Lower leg skin (tissue), 4 donors: Measurements from ENCODE around the gene TMEM44. TPM values are rescaled to one million over a fixed set of nuclear protein-coding genes. Genes with fewer than 3 reads are reported as not detected.

Source experiments
- DNase-seq, 2 donors: peaks; one replicate each; pipeline ENCODE4 v3.0.0-alpha.2; 2019; ENCODE audit warnings: low spot score in 2 of 2
- H3K4me3 ChIP-seq: fragments of 200-600 bp; sonication (generic); 2 replicates; pipeline ENCODE4 v1.5.1; 2017; ENCODE audit warnings: mild to moderate bottlenecking, low read depth; ENCODE audit not compliant: poor library complexity, severe bottlenecking
- POLR2A ChIP-seq, 2 donors: fragments of 450-650 bp; IDR thresholded peaks; one replicate each; pipeline ENCODE4 v1.6.1; 2016 to 2017; ENCODE audit warnings: antibody characterized with exemption in 2 of 2, mild to moderate bottlenecking in 1 of 2, moderate library complexity in 1 of 2
- WGBS, 2 donors: methylation state at CpG; one replicate each; pipeline ENCODE4 v1.1.5; 2018; 5-methylcytosine and 5-hydroxymethylcytosine counted together
- intact Hi-C: fragments of 100-400 bp; cut with DNase I; formaldehyde crosslinking; loops from one replicate; pipeline ENCODE4 v1.15.0; 2023; ENCODE audit warnings: low total_unique reads
- total RNA-seq, 4 donors: library from RNA; depleted of rRNA; stranded (reverse); fragments of >200 nt; gene quantifications; one replicate each; pipeline ENCODE4 v1.1.0, GENCODE V29; 2016
- TF ChIP-seq, protein P1 (sequence below), 3 donors: fragments of 450-650 bp; IDR thresholded peaks; one replicate each; pipeline ENCODE4 v1.5.1; 2016; ENCODE audit warnings: antibody characterized with exemption in 3 of 3, mild to moderate bottlenecking in 3 of 3, moderate library complexity in 2 of 3

Gene TMEM44
- total RNA-seq, 4 donors from 2014 or later = 1.2 to 8.5 (median 4.6) TPM

DNA sequence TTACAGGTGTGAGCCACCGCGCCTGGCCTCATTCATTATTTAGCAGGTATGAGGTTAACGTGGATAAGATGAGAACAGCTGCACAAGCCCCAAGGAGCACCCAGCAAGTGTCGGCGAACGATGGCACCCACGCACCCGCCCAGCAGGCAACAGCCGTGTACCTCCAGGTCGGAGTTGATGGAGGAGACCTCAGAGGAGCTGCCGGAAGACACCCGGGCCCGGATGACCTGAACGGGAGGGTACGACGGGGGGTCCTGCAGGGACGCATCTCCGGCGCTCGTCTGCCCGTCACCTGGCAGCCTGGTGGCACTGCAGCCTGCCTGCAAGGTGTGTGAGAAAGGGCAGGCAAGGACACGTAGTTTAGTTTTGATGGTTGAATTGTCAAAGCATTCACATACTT, 29.1 kb downstream of the TMEM44 start:
- intact Hi-C loops = no loop called here
- TF ChIP-seq POLR2A (IDR thresholded peaks at IDR 0.05) = no peak
- TF ChIP-seq, protein P1, sequence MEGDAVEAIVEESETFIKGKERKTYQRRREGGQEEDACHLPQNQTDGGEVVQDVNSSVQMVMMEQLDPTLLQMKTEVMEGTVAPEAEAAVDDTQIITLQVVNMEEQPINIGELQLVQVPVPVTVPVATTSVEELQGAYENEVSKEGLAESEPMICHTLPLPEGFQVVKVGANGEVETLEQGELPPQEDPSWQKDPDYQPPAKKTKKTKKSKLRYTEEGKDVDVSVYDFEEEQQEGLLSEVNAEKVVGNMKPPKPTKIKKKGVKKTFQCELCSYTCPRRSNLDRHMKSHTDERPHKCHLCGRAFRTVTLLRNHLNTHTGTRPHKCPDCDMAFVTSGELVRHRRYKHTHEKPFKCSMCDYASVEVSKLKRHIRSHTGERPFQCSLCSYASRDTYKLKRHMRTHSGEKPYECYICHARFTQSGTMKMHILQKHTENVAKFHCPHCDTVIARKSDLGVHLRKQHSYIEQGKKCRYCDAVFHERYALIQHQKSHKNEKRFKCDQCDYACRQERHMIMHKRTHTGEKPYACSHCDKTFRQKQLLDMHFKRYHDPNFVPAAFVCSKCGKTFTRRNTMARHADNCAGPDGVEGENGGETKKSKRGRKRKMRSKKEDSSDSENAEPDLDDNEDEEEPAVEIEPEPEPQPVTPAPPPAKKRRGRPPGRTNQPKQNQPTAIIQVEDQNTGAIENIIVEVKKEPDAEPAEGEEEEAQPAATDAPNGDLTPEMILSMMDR (IDR thresholded peaks at IDR 0.05) = no peak
- no peak overlapping the region for H3K4me3 ChIP-seq
- no peak for DNase-seq
- 81 to 89% methylated on average over 22 of the region's 22 CpGs for WGBS, 2 donors

DNA sequence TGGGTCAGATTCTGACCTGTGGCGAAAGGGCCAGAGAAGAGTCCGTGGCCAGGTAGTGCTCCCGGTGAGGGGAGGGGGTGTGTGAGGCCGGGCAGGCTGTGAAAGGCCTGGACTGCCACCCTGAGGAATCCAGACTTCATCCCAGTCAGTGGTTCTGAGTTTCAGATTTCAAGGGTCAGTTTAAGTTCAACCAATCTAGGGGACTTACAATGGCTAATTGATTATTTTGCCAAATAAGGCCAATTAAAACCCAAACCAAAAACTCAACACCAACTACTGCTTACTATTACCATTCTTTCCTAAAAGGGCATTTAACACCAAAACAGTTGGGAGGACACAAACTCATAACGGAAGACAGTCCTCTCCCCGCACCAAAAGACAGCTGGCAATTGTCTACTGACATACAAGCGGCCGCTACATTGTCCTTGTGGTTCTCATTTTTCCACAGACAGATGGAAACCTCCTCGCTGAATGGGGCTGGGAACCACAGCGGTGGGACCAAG, 30.5 kb downstream of the TMEM44 start:
- no peak for DNase-seq
- H3K4me3 ChIP-seq = no peak overlapping the region
- intact Hi-C loops = no loop called here
- no peak for TF ChIP-seq POLR2A (IDR thresholded peaks at IDR 0.05)
- TF ChIP-seq, protein P1 (IDR thresholded peaks at IDR 0.05) = no peak
- WGBS, 2 donors = 85 to 88% methylated on average over 10 of the region's 10 CpGs

- DNase-seq = no peak
- no peak for TF ChIP-seq POLR2A (IDR thresholded peaks at IDR 0.05)
- TF ChIP-seq, protein P1 (IDR thresholded peaks at IDR 0.05) = no peak
- intact Hi-C loops = no loop called here
- H3K4me3 ChIP-seq = no peak overlapping the region
- 83% methylated on average over 25 of the region's 25 CpGs for WGBS, 2 donors
These were observed 34.3 kb downstream of the TMEM44 start for GRCh38 chr3:194598771-194599557.

GRCh38 chr3:194596906-194597305, 36.3 kb downstream of the TMEM44 start:
- no peak for DNase-seq
- intact Hi-C loops = no loop called here
- no peak overlapping the region for H3K4me3 ChIP-seq
- WGBS, 2 donors = 47 to 60% methylated on average over 5 of the region's 5 CpGs
- TF ChIP-seq POLR2A (IDR thresholded peaks at IDR 0.05) = no peak
- TF ChIP-seq, protein P1 (IDR thresholded peaks at IDR 0.05) = no peak

DNA sequence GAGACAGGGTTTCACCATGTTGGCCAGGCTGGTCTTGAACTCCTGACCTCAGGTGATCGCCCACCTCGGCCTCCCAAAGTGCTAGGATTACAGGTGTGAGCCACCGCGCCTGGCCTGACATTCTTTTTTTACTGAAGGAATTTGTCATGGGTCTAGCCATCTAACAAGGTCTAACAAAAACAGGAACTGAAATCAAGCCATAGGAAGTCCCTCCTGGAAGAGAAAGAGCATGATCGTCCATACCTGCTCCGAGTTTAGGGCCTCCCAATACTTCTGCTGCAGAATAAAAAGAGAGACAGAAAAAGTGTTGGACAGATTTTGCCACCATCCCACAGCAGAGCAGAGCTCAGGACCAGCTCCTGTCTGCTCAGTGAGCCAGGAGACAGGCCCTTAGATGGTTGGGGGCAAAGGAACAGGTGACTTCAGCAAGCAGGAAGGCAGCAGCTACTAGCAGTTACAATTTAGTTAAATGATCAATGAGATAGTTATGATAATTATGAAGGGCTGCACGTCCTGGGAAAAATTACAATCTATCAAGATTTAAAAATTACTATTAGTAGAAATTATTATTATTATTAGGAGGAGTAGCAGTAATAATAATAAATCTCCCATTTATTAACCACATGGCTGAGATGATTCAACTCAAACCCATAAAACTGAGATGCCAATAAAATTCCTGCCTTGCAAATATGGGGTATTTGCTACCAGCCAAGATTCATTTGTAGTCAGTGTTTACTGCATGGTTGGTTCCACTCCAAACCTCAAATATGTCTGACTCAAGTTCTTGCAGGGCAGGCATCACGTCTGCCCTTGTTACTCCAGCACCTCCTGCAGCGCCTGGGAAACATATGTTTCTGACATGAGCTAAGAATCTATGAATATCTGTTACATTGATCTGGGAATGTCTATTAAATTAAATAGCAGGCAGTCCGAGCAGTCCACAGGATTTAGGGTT, 40.1 kb downstream of the TMEM44 start:
- peak in 1 of 2 donors; percentile 77 for DNase-seq
- TF ChIP-seq, protein P1 (IDR thresholded peaks at IDR 0.05) = no peak
- TF ChIP-seq POLR2A (IDR thresholded peaks at IDR 0.05) = no peak
- WGBS, 2 donors = 60 to 63% methylated on average over 10 of the region's 10 CpGs
- intact Hi-C loops = loop anchor here (5.0 kb wide), 1 partner anchor 121 kb away; no protein-coding TSS in a partner anchor
- H3K4me3 ChIP-seq = no peak overlapping the region
